Putamen (tissue), 1 donor: Measurements from ENCODE around the gene OR2A12.
"Not testable (repeated sequence)": the region's sequence is repeated elsewhere in the genome, so short reads cannot be mapped to it uniquely, and the experiment has no call there.

Experiments used
- DNase-seq: peaks from one replicate; pipeline ENCODE4 v3.0.0-alpha.2; 2016; ENCODE audit warnings: low spot score

Gene OR2A12, protein sequence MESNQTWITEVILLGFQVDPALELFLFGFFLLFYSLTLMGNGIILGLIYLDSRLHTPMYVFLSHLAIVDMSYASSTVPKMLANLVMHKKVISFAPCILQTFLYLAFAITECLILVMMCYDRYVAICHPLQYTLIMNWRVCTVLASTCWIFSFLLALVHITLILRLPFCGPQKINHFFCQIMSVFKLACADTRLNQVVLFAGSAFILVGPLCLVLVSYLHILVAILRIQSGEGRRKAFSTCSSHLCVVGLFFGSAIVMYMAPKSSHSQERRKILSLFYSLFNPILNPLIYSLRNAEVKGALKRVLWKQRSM

DNA sequence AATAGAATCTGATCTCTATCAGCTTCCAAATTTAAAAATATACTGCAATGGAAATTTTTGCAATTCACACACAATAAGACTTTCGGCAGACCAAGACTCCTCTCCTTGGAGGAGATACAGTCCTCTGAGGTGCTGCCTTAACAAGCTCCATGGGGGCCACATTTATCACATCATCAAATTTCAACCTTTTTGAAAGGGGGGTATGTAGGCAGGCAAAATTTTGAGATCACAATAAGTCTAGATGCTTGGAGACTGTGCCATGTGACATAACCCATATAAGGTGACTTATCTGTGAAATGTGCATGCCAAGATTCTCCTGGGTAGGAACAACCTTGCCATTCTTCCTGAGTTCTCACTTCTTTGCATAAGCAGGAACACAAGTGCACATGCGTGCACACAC lies at the start of gene OR2A12:
OR2A12 (plus strand) TSS at position 301 of the 400 bp plus-strand sequence. CDS start 8,830 bp downstream, outside the sequence.
- no peak for DNase-seq

DNA sequence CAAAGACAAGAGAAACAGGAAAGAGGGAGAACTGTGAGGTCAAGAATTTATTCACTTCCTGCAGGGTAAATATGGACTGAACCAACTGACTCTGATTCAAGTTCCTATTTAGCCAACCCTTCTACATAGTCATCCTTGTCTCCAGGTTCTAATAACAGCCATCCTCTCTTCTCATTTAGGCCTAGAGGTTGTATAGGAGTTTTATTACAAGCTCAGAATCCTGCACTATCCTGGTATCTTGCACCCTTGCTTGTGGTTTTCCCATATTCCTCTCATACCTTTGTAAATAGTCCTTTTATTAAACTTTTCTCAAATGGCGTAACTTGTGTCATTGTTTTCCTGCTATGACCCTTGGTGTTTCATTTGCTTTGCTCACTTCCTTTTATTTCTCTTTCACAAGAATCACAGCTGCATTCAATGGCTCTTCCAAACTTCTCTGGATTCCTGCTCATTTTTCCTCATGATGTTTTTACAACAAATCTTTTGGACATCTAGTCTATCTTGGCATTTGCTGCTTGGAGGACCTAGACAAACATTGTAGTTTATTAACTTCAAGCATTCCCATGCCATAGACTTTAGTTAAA lies 49.7 kb upstream of the OR2A12 start:
- DNase-seq: no peak

DNA sequence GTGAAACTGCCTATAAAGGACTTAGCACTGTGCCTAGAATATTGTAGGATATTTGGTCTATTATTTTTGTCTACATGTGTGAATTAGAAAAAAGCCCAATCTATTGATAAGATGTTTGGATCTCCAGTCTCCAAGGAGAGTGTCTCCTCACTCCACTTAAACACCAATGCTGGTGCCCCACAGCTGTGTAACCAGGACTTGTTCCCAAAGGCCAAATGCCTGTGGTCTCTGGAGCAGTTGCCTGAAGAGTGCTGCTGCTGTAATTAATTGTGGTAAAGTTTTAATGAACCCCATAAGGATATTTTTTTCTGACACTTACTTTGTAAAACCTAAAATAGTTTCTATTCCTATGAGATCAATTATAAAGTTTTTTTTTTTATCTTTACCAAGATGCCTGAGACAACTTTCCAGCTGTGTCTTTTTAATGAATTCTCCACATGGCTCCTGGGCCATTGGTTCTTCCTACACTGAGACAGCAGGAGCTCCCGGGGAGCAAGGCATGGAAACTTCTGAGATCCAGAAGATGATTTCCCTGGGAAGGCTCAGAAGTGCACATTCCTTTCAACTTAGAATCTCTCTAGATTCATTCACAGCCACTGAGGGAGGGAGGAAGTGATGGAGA lies 48.6 kb upstream of the OR2A12 start:
- no peak for DNase-seq

DNA sequence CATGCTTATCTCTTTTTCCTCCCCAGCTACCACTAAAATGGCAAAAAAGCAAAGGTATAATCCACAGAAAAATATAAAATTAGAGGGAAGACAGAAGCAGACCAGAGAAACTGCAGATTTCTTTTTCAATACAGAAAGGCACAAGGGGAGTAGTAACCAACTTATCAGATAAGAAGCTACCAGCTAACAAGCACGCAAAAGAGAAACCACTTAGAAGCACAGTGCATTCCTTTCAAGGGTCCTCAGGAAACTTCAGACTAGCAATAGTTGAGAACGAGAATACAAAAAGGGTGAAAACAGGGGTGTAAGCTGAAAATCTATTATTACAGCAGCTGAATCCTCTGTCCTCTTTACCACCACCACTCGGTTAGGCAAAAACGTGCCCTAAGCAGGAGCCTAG lies 47.2 kb upstream of the OR2A12 start:
- no peak for DNase-seq

DNA sequence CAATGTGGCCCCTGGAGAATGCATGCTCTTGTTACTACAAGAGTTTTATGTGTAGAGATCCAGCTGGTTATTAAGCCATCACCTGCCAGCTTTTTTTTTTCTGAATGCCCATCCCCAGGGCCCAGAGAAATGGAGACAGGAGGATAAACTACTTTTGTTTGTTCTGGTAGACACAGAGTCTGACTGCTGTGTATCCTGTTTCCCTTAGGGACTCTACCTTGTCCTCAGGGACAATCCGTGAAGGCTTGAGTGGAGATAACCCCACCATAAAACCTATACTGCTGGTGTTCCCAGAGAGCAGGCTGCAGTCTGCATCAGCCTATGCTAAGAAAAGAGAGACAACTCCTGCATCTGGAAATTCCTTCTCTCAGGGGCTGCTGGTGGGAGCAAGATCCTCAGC lies 37.4 kb upstream of the OR2A12 start, which contains the start of gene OR2A5:
OR2A5 (plus strand) TSS at position 301 of the 400 bp plus-strand sequence. CDS start 1,454 bp downstream, outside the sequence.
- DNase-seq: no peak

DNA sequence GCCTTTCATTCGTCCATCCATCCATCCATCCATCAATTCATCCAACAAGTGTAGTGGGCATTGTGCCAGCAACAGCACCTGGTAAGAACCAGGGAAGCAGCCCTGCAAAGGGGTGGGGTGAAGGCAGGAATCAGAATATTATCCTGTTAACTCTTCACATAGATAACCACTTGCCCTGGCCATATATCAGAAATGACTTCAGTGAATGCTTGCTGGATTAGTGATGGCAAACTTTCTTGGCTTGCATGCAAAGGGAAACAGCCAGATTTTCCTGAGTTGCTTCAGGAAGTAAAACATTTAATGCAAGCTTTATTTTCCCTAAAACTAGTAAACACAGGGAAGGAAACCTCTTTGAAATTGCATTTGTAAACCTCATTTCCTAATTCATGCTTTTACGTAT lies 36.6 kb upstream of the OR2A12 start:
- no peak for DNase-seq

DNA sequence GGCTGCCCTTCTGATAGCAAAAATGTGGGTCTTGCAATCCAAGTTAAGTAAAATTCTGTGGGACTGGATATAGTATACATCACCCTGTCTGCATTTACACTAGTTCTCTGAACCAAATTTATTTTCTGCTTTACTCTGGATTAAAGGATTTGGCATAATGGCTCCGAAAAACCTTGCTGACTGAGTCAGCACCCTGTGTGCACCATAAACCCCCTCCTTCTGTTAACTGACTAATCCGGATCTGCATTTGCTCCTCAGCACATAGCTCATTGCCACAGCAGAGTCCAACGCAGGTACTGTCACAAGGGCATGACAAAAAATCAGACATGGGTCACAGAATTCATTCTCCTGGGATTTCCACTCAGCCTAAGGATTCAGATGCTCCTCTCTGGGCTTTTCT lies 36.0 kb upstream of the OR2A12 start:
- DNase-seq: no peak

DNA sequence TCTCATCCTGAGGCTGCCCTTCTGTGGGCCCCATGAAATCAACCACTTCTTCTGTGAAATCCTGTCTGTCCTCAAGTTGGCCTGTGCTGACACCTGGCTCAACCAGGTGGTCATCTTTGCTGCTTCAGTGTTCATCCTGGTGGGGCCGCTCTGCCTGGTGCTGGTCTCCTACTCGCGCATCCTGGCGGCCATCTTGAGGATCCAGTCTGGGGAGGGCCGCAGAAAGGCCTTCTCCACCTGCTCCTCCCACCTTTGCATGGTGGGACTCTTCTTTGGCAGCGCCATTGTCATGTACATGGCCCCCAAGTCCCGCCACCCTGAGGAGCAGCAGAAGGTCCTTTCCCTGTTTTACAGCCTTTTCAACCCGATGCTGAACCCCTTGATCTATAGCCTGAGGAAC lies 35.2 kb upstream of the OR2A12 start:
- DNase-seq: not testable (repeated sequence)

DNA sequence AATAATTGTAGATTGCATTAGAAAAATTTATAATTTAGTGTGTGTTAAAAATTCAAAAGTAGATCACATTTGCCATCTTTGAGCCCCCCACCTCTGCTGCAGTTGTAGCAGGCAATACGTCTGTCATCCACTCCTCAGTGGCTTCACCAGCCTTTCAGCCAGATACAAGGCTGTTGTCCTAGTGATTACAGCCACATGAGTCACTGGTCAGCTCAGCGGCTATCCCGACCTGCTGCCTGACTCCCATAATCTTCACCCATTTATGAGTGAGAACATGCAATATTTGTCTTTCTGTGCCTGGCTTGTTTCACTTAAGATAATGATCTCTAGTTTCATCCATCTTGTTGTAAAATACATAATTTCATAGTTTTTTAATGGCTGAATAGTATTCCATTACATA lies 28.1 kb upstream of the OR2A12 start:
- no peak for DNase-seq

DNA sequence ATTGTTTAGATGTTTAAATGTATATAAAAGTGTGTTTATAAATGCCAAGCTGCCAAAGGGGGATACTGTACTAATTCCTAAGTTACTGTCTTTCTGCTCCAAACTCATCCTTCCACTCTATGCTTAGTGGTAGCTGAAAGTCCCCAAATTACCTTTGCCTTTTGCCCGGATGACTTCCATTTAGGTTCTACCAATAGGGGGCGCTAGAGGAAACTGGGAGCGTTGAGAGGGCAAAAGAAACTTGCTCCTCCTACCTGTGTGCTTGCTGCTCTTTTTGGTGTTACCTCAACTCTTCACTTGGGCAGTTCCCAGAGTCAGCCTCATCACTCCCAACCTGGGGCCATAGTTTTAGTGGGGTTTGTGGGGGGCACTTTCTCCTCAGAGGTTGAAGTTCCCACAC lies 22.4 kb upstream of the OR2A12 start:
- DNase-seq: no peak

DNA sequence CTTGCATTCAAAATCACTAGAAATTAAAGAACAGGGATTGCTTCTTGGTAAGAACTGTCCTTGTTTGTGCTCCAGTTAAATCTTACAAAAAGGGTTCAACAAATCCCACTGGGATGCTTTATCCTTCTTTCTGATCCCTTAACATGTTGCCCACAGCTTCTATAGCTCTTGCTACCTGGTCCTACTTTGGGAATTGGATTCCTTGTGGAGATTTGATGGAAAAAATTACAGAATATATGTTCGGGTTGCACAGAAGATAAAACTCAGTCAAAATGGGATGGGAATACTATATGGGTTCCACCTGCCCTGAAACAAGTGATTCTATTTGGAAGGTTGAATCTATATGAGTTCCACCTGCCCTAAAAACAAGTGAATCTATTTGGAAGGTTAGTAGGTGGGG lies 16.6 kb upstream of the OR2A12 start, which contains the start of gene OR2A25:
OR2A25 (plus strand) TSS at position 301 of the 400 bp plus-strand sequence. CDS start 4,409 bp downstream, outside the sequence.
- DNase-seq: no peak

DNA sequence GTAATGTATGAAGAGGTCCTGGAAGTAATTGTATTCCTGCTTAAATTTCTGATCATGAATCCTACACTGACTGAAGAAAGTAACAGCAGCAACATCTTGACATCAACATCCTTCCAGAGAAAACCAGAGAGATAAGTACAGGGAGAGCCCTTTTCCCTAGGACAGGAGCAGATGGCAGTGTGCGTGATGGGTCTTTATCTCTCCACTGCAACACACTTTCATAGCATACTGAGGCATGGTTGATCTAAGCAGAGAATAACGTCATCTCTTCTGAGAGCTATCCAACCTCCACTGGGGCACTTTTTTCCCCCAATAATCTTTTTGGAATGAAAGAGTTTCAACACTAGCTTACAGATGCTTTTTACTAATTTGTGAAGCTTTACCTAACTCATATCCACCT lies 16.1 kb upstream of the OR2A12 start:
- DNase-seq: no peak

DNA sequence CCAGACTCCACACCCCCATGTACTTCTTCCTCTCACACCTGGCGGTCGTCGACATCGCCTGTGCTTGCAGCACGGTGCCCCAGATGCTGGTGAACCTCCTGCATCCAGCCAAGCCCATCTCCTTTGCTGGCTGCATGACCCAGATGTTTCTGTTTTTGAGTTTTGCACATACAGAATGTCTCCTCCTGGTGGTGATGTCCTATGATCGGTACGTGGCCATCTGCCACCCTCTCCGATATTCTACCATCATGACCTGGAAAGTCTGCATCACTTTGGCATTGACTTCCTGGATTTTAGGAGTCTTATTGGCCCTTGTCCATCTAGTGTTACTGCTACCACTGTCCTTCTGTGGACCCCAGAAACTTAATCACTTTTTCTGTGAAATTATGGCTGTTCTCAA lies 11.7 kb upstream of the OR2A12 start:
- no peak for DNase-seq

DNA sequence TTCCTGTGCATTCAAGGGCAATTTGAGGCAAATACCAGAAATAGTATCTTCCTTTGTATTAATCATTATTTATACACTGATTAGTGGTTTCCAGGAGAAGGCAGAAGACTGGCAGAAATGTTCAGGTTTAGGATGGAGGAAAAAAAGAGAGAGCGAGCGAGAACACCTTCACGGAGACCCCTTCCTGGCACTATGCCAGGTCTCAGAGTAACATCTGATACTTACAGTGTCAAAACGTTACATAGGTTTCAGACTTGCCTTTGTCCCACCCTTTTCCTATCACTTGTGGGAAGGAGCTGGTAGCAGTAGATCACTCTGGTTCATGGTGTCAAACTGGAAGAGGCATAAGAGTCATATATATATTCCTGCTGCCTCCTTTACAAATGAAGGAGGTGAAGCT lies 652 bp downstream of the OR2A12 start:
- DNase-seq: no peak

DNA sequence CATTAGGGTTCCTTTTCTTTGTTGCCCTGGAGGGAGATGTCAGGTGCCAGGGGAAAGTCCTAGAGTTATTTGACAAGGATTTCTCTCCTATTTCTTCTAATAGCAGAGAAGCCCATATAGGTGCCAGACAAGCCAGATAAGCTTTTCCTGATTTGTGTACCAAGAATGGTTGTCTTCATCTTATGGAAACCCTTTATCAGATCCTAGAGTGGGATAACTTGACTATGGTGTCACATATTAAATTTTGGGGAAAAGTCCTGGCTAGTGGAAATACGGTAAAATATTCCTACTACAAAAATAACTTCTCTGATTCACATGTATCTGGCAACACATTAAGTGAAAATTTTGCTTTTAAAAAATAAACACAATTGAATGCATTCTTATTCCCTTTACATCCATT lies 1.2 kb downstream of the OR2A12 start:
- DNase-seq: no peak

DNA sequence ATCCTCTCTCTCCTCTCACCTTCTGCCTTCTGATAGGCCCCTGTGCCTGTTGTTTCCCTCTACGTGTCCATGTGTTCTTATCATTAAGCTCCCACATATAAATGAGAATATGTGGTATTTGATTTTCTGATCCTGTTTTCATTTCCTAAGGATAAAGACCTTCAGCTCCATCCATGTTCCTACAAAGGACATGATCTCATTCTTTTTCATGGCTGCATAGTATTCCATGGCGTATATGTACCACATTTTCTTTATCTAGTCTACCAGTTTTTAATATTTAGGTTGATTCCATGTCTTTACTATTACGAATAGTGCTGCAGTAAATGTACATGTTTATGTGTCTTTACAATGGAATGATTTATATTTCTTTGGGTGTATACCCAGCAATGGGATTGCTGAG lies 4.6 kb downstream of the OR2A12 start:
- no peak for DNase-seq

DNA sequence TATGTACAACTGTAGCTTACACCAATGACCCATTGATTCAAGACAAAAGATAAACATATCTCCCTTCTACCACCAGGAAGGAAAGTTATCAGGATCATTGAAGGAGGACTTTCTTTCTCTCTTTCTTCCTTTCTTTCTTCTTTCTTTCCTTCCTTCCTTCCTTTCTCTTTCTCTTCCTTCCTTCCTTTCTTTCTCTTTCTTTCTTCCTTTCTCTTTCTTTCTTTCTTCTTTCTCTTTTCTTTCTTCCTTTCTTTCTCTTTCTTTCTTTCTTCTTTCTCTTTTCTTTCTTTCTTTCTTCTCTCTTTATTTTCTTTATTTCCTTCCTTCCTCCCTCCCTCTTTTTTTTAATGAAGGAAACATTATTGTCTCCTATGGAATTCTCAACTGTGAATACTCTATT lies 12.7 kb downstream of the OR2A12 start:
- DNase-seq: no peak

DNA sequence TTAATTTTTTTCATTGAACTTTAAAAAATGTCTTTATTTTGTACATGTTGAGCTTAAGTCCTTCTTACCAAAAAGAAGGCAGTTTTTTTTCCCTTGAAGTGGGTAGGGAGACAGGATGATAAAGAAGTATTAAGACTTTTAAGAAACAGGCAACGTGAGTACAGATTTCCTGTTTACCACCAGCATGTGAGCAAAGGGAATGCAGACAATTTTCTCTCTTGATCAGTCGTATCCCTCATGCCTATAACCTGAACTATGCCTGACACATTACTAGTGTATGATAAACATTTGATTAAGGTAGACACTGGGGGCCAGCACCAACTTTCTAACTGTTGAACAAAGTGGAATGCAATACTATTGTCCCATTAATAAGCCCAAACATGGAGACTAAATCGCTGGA lies 14.5 kb downstream of the OR2A12 start:
- DNase-seq: no peak

DNA sequence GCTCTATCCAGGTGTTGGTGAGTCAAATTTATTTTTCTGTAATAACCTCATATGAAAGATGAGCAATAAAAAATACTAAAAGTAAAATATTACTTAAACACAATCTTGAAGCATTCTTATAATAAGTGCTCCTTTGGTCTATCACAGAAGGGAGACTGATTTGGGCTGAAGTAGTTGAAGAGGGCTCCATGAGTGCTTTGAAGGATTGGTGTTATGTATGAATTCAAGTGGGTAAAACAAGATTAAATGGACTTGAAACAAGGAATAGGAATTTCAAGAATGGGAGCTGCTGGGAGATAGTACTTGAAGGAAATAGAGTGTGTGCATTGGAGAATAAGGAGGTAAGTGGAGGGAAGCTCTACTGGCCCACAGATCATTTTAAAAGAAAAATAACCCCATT lies 16.0 kb downstream of the OR2A12 start:
- DNase-seq: no peak

DNA sequence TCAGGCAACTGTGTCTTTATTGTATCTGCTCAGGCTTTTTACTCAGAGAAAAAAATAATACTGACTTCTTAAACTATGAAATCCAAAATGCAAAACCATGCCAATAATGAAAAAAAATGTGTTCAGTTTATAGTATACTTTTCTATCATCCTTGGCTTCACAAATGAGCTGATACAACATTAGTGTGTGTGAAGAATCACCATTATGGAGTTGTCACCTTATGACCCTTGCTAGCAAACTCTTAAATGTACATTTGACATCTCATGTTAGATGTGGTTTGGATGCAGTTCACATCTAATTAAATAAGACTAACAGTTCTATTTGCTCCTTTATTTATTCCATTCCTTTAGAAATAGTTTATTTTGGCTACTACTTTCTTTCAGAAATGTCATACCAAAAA lies 19.1 kb downstream of the OR2A12 start:
- no peak for DNase-seq

DNA sequence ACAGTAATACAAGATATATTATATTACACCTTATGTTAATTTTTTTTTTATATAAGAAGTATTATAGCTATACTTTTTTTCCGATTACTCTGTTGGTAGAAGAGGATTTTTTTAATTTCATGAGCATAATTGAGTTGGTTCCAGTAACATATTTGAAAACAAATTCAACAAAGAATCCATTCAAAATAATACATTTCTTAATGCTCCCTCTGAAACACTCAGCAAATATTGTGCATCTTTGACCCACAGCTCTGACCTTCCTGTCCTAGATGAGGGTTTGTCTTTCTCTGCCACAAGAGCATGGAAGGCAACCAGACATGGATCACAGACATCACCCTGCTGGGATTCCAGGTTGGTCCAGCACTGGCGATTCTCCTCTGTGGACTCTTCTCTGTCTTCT lies 23.2 kb downstream of the OR2A12 start, which contains the start of gene OR2A2:
OR2A2 (plus strand) TSS at position 301 of the 400 bp plus-strand sequence; CDS start at position 301, 0 bp downstream.
- DNase-seq: no peak

DNA sequence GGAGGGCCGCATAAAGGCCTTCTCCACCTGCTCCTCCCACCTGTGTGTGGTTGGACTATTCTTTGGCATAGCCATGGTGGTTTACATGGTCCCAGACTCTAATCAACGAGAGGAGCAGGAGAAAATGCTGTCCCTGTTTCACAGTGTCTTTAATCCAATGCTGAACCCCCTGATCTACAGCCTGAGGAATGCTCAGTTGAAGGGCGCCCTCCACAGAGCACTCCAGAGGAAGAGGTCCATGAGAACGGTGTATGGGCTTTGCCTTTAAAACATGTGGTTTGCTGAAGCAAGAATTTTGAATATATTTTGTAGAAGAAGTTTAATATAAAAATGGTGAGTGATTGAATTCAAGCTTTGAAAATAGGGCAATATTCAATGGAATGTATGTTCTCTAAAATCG lies 24.2 kb downstream of the OR2A12 start:
- no peak for DNase-seq

DNA sequence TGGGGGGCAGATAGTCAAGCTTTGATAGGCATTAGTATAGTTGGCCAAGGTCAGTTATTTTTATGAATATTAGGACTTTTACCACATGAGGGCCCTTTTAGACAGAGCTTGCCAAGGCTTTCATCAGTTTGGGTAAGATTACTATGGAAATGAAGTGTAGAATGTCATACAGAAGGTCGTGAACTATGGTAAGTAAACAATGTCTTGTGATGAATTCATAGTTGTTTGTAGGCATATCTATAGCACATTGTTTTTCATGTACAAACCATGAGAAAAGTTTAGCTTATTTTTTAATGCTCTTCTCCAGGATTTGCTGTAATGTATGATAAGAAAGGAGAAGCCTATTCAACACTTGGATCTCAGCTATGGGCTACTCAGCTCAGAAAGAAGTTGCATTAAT lies 27.6 kb downstream of the OR2A12 start:
- no peak for DNase-seq
